A673 (cell line): ENCODE results near the gene PYGM. TPM values are rescaled to one million over a fixed set of nuclear protein-coding genes. Genes with fewer than 3 reads are reported as not detected.

Experiments used
- BruUV-seq: library from RNA; stranded (reverse); fragments of 400-500 nt; replicated peaks from 2 replicates; lab custom pipeline; 2021; lab: Mats Ljungman, UMichigan
- CTCF ChIA-PET: fragments of 300-600 bp; sonication (Branson Sonifier 250); formaldehyde crosslinking; loops from one replicate; lab custom pipeline; 2022; ENCODE audit warnings: antibody characterized with exemption; lab: Charles Lee
- POLR2A ChIA-PET: fragments of 300-600 bp; sonication (Branson Sonifier 250); formaldehyde crosslinking; loops from one replicate; lab custom pipeline; 2022; ENCODE audit warnings: antibody characterized with exemption; ENCODE audit not compliant: low non-redundant PET; lab: Charles Lee
- DNase-seq: peaks from one replicate; pipeline ENCODE4 v3.0.0-alpha.2; 2015; ENCODE audit warnings: low spot score
- H3K27ac ChIP-seq: fragments of 200-600 bp; sonication (generic); 2 replicates; pipeline ENCODE4 v1.5.1; 2016; ENCODE audit warnings: mixed run types, low read depth, mild to moderate bottlenecking, mixed read lengths, antibody characterized with exemption, low read length; ENCODE audit not compliant: poor library complexity, severe bottlenecking
- H3K27me3 ChIP-seq: fragments of 200-600 bp; sonication (generic); replicated peaks from 2 replicates; pipeline ENCODE4 v1.6.1; 2017; ENCODE audit warnings: mixed run types, low read depth, mild to moderate bottlenecking, mixed read lengths, antibody characterized with exemption, low read length; ENCODE audit not compliant: insufficient read depth, poor library complexity
- H3K36me3 ChIP-seq: fragments of 200-600 bp; sonication (generic); 2 replicates; pipeline ENCODE4 v1.6.1; 2016; ENCODE audit warnings: mixed run types, mild to moderate bottlenecking, mixed read lengths, antibody characterized with exemption, low read length; ENCODE audit not compliant: insufficient read depth, poor library complexity, severe bottlenecking
- H3K4me1 ChIP-seq: fragments of 200-600 bp; sonication (generic); 2 replicates; pipeline ENCODE4 v1.6.1; 2017; ENCODE audit warnings: mixed run types, mild to moderate bottlenecking, mixed read lengths, antibody characterized with exemption, low read length; ENCODE audit not compliant: insufficient read depth, poor library complexity, severe bottlenecking
- H3K4me3 ChIP-seq: fragments of 200-600 bp; sonication (generic); 2 replicates; pipeline ENCODE4 v1.5.1; 2016; ENCODE audit warnings: low read depth, mixed run types, mild to moderate bottlenecking, mixed read lengths, low read length; ENCODE audit not compliant: poor library complexity, severe bottlenecking
- H3K9me3 ChIP-seq: fragments of 200-600 bp; sonication (generic); 2 replicates; pipeline ENCODE4 v1.6.1; 2016; ENCODE audit warnings: mixed run types, low read depth, mild to moderate bottlenecking, mixed read lengths, antibody characterized with exemption, low read length; ENCODE audit not compliant: poor library complexity, severe bottlenecking
- EZH2 ChIP-seq: fragments of 200-600 bp; sonication (generic); IDR thresholded peaks from 2 replicates; pipeline ENCODE4 v1.6.1; 2017; ENCODE audit warnings: borderline replicate concordance, low read depth, mild to moderate bottlenecking, mixed read lengths, antibody characterized with exemption, low read length; ENCODE audit not compliant: poor library complexity, severe bottlenecking
- intact Hi-C: fragments of 100-400 bp; cut with micrococcal nuclease; formaldehyde crosslinking; loops from one replicate; pipeline ENCODE4 v1.10.0; 2022; ENCODE audit not compliant: unreplicated experiment
- total RNA-seq: library from RNA; stranded (reverse); gene quantifications from 2 replicates; pipeline ENCODE4 v1.2.3, GENCODE V29; 2021
- TF ChIP-seq, protein P1 (sequence below): fragments of 300-800, 200-600 bp; sonication (generic); conservative IDR thresholded peaks from 2 replicates; pipeline ENCODE4 v1.5.1; 2017; ENCODE audit warnings: low read depth, mild to moderate bottlenecking, antibody characterized with exemption, low read length, moderate library complexity, mixed read lengths

Gene PYGM
- total RNA-seq, 1 experiment from 2014 or later: 2.4 TPM

DNA sequence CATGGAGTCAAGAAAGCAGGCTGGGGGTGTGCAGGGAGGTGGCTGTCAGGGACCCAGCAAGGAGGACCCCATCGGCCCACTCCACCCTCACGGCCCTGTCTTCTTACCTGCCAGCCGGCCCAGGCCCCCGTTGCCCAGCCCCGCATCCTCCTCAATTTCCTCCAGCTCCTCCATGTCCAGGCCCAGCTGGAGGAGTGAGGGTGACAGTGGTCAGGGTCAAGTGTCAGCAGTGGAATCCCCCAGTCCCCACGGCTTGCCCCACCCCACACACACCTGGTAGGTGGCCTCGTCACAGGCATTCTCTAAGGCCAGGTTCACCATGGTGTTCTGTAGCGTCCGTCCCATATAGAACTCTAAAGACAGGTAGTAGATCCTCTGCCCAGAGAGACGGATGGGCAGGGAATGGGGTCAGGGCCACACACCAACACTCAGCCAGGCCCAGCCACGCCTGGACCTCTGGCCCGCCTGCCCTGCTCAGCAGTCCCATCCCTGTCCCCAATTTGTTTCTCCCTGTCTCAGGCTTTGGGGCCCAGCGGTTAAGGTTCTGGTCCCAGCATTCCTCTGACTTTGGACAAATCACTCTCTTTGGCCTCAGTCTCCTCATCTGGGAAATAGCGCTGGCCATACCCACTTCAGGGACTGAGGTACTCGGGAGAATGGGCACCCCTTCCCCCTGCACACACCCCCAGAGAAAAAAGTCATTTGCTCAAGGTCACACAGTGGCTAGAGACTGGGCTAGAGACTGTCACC lies 1.3 kb downstream of the PYGM start:
- H3K9me3 ChIP-seq: no peaks in the 10 kb centered on the region
- intact Hi-C loops: no loop called here
- H3K27ac ChIP-seq: no peak overlapping the region
- CTCF ChIA-PET: interaction anchor here (0.6 kb wide), 1 partner anchor 309 kb away, joined by 3 read pairs; no protein-coding TSS in a partner anchor
- no peaks in the 10 kb centered on the region for H3K27me3 ChIP-seq
- no peak overlapping the region for H3K4me3 ChIP-seq
- TF ChIP-seq, protein P1, sequence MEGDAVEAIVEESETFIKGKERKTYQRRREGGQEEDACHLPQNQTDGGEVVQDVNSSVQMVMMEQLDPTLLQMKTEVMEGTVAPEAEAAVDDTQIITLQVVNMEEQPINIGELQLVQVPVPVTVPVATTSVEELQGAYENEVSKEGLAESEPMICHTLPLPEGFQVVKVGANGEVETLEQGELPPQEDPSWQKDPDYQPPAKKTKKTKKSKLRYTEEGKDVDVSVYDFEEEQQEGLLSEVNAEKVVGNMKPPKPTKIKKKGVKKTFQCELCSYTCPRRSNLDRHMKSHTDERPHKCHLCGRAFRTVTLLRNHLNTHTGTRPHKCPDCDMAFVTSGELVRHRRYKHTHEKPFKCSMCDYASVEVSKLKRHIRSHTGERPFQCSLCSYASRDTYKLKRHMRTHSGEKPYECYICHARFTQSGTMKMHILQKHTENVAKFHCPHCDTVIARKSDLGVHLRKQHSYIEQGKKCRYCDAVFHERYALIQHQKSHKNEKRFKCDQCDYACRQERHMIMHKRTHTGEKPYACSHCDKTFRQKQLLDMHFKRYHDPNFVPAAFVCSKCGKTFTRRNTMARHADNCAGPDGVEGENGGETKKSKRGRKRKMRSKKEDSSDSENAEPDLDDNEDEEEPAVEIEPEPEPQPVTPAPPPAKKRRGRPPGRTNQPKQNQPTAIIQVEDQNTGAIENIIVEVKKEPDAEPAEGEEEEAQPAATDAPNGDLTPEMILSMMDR: no peak
- TF ChIP-seq EZH2: no peak
- POLR2A ChIA-PET: no interaction called here
- no peak for DNase-seq
- BruUV-seq: no TSS peak
- H3K4me1 ChIP-seq: peaks cover 6% of the 10 kb centered on the region
- peaks cover 14% of the 10 kb centered on the region for H3K36me3 ChIP-seq

DNA sequence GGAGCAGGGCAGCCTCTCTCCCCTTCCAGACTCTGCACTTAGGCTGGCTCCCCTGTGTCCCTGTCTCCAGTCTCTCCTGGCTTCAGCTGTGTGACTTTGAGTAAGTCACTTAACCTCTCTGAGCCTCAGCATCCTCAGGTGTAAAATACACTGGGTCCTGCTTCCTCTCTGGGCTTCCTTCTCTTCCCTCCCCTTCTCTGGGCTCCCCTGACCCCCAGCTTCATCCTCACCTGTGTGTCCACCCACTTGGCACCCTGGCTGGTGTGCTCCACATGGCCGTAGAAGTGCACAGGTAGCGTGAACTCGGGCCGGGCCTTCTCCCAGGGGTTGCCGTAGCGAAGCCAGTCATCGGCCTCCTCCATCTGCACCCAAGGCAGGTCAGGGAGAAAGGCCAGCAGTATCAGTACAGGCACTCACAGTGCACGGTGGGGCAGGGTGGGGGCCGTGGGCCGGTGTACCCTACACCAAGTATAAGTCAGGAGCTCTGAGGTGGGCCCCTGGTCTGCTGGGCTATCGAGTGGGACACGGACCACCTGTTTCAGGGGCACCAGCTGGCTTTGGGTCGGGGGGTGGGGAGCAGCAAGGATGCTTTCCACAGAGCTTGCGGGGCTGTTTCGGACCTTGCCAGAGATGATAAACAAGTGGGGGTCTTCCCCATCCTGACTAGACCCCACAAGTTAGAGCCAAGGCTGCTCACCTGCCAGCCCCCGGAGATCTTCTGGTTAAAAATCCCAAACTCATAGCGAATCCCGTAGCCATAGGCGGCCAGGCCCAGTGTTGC lies 2.0 kb downstream of the PYGM start:
- H3K27me3 ChIP-seq: no peaks in the 10 kb centered on the region
- no peak overlapping the region for H3K4me3 ChIP-seq
- H3K4me1 ChIP-seq: no peaks in the 10 kb centered on the region
- H3K36me3 ChIP-seq: peaks cover 7% of the 10 kb centered on the region
- no TSS peak for BruUV-seq
- POLR2A ChIA-PET: no interaction called here
- DNase-seq: no peak
- CTCF ChIA-PET: no interaction called here
- no peak overlapping the region for H3K27ac ChIP-seq
- TF ChIP-seq EZH2: no peak
- TF ChIP-seq, protein P1: no peak
- H3K9me3 ChIP-seq: no peaks in the 10 kb centered on the region
- intact Hi-C loops: no loop called here

DNA sequence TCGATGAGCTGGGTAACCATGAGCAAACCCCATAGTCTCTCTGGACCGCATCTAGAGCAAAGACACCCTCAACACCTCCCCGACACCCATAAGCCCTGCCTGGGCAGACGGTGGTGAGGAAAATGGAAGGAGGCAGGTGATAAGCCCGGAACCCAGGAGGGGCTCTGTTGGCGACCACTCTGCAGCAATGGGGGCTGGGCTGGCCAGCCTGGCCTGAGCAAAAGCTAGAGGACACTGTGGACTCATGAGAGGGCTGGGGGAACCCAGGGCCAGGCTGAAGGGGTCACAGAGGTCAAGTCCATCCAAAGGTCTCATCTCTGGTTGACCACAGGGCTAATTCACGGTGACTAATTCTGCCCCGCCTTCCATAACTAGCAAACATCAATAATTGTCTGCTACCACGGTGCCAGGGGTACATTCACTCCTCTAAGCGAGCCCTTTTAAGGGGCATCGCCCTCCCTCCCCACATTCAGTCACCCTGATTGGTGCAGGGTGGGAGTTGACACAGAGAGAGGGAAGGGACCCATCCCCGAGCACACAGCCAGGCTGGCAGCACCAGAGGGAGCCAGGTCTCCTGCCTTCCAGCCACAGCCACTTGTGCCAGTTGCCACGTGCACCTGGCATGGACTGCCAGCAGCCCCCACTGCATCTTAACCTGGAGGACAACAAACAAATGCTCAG lies 4.0 kb downstream of the PYGM start:
- no peaks in the 10 kb centered on the region for H3K9me3 ChIP-seq
- POLR2A ChIA-PET: no interaction called here
- BruUV-seq: no TSS peak
- H3K27me3 ChIP-seq: no peaks in the 10 kb centered on the region
- H3K27ac ChIP-seq: no peak overlapping the region
- H3K4me1 ChIP-seq: no peaks in the 10 kb centered on the region
- intact Hi-C loops: no loop called here
- CTCF ChIA-PET: no interaction called here
- no peak overlapping the region for H3K4me3 ChIP-seq
- no peaks in the 10 kb centered on the region for H3K36me3 ChIP-seq
- TF ChIP-seq, protein P1: no peak
- no peak for TF ChIP-seq EZH2
- no peak for DNase-seq
